HEK293T (cell line): Measurements from ENCODE around the gene NECAB2.

ENCODE experiments used
- BHLHE40 ChIP-seq: fragments of 450-650 bp; IDR thresholded peaks from 2 replicates; pipeline ENCODE4 v1.6.1; 2016; ENCODE audit warnings: mild to moderate bottlenecking, moderate library complexity, borderline replicate concordance
- ELF4 ChIP-seq: fragments of 450-650 bp; IDR thresholded peaks from 2 replicates; pipeline ENCODE4 v1.6.1; 2017; ENCODE audit warnings: antibody characterized with exemption
- FOXA1 ChIP-seq: fragments of 450-650 bp; IDR thresholded peaks from 2 replicates; pipeline ENCODE4 v1.6.1; 2016; ENCODE audit warnings: mild to moderate bottlenecking
- PKNOX1 ChIP-seq: fragments of 450-650 bp; IDR thresholded peaks from 2 replicates; pipeline ENCODE4 v1.6.1; 2016

- no peak for TF ChIP-seq PKNOX1
- no peak for TF ChIP-seq BHLHE40
- TF ChIP-seq ELF4, result no peak
- TF ChIP-seq FOXA1, result no peak
Measured at GRCh38 chr16:84044118-84044488, 76.1 kb downstream of the NECAB2 start.
